CD4-positive, alpha-beta T cell treated with Interleukin-6 at 100 ng/mL for 8 hours (primary cell): ENCODE results near the gene ACOT11.

Source experiments
- DNase-seq: peaks from one replicate; pipeline ENCODE4 v3.0.0-alpha.2; 2020; ENCODE audit warnings: mixed read lengths, low spot score

Gene ACOT11

GRCh38 chr1:54645806-54646676, 98.0 kb downstream of the ACOT11 start:
- DNase-seq: no peak

- DNase-seq: no peak
Measured at GRCh38 chr1:54649130-54649898, 101.3 kb downstream of the ACOT11 start.

- no peak for DNase-seq
Measured at GRCh38 chr1:54649921-54650320, 101.9 kb downstream of the ACOT11 start.

- no peak for DNase-seq
Measured at GRCh38 chr1:54650417-54650816, 102.4 kb downstream of the ACOT11 start.

GRCh38 chr1:54651608-54652007, 103.6 kb downstream of the ACOT11 start:
- no peak for DNase-seq

- DNase-seq: no peak
Measured at GRCh38 chr1:54652168-54652567, 104.1 kb downstream of the ACOT11 start.

GRCh38 chr1:54653036-54653435, 105.0 kb downstream of the ACOT11 start:
- no peak for DNase-seq

- no peak for DNase-seq
Measured at GRCh38 chr1:54658164-54658913, 110.3 kb downstream of the ACOT11 start.
